ENCODE data around the gene ELMOD1. TPM values are rescaled to one million over a fixed set of nuclear protein-coding genes. Genes with fewer than 3 reads are reported as not detected.

ELMOD1 gene
- total and polyA plus RNA-seq, 2 of the 4 experiments (the other 2 are of a cell fraction) = 0.18 to 0.29 TPM

DNA sequence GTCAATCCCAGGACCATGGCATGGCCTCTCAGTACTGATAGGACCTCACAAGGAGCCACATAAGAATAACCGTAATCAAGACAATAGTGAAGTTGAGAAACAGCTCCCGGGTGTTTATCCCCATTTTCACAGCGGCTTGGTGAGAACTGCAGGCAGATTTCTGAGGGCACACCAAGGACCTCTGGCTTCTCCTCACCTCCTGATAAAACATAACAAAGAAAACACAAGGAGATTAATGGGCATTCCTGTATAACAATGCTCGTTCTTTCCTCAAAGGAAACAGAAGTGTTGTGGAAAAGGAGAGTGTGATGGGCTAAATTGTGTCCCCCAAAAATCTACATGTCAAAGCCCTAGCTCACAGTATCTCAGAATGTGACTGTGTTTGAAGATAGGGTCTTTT is 116.9 kb downstream of the ELMOD1 start:
- H3K36me3 ChIP-seq (ENCODE audit: control insufficient read depth, insufficient read depth, low read length) = no peaks in the 10 kb centered on the region

More for the DNA sequence above, 116.9 kb downstream of the ELMOD1 start:
- no peak for TF ChIP-seq SMC3 (IDR thresholded peaks at IDR 0.05; ENCODE audit: low read depth, low read length)
- TF ChIP-seq, protein P1, sequence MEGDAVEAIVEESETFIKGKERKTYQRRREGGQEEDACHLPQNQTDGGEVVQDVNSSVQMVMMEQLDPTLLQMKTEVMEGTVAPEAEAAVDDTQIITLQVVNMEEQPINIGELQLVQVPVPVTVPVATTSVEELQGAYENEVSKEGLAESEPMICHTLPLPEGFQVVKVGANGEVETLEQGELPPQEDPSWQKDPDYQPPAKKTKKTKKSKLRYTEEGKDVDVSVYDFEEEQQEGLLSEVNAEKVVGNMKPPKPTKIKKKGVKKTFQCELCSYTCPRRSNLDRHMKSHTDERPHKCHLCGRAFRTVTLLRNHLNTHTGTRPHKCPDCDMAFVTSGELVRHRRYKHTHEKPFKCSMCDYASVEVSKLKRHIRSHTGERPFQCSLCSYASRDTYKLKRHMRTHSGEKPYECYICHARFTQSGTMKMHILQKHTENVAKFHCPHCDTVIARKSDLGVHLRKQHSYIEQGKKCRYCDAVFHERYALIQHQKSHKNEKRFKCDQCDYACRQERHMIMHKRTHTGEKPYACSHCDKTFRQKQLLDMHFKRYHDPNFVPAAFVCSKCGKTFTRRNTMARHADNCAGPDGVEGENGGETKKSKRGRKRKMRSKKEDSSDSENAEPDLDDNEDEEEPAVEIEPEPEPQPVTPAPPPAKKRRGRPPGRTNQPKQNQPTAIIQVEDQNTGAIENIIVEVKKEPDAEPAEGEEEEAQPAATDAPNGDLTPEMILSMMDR (conservative IDR thresholded peaks at IDR 0.05; ENCODE audit: low read depth, low read length) = no peak
- TF ChIP-seq POLR2A (IDR thresholded peaks at IDR 0.05; ENCODE audit: low read depth, low read length) = no peak
- TF ChIP-seq RCOR1 (IDR thresholded peaks at IDR 0.05; ENCODE audit: insufficient replicate concordance, low read length) = no peak
- no peak for TF ChIP-seq MXI1 (IDR thresholded peaks at IDR 0.05; ENCODE audit: borderline replicate concordance, low read depth, low read length)
- TF ChIP-seq CEBPB (IDR thresholded peaks at IDR 0.05; ENCODE audit: low read depth, low read length) = no peak
- no peak for TF ChIP-seq RAD21 (IDR thresholded peaks at IDR 0.05; ENCODE audit: low read length)
- H3K27ac ChIP-seq (ENCODE audit: insufficient read depth, low read length) = no peak overlapping the region
- DNase-seq (no peak), ATAC-seq (ENCODE audit: low read depth) (no peak)
- H2AK9ac ChIP-seq (replicated peaks; ENCODE audit: low read depth, low read length, poor library complexity) = no peak overlapping the region
- H3K56ac ChIP-seq (ENCODE audit: extremely low read depth, insufficient read depth, low read length) = no peak overlapping the region
- ChIA-PET POLR2A (ENCODE audit: unreplicated experiment) (no interaction called here), CTCF (no interaction called here)
- no peak overlapping the region for H2BK20ac ChIP-seq (ENCODE audit: low read depth, low read length)
- H3K4ac ChIP-seq (ENCODE audit: low read depth, low read length) = no peak overlapping the region
- H3K4me2 ChIP-seq (ENCODE audit: low read depth, low read length) = no peak overlapping the region
- intact Hi-C loops (cut with micrococcal nuclease) (no loop called here), in situ Hi-C loops (cut with MboI; ENCODE audit: low sequenced_read_pairs) (no loop called here), dilution Hi-C loops (cut with HindIII; ENCODE audit: low sequenced_read_pairs, unreplicated experiment) (no loop called here)
- H2BK5ac ChIP-seq (ENCODE audit: low read depth, low read length, poor library complexity, severe bottlenecking) = no peak overlapping the region
- no peak overlapping the region for H3K23ac ChIP-seq (ENCODE audit: low read depth, low read length)
- H2AFZ ChIP-seq (replicated peaks; ENCODE audit: low read length, poor library complexity) = no peak overlapping the region
- H4K5ac ChIP-seq (ENCODE audit: low read depth, low read length) = no peak overlapping the region
- 40% methylated on average over 1 of the region's 4 CpGs; no CpG with 5 or more reads in 1 of the 2 experiments for WGBS, 2 experiments (ENCODE audit: extremely low coverage in 2 of 2, insufficient read length in 1 of 2)
- H3K18ac ChIP-seq (ENCODE audit: low read depth, low read length) = no peak overlapping the region
- H2BK120ac ChIP-seq (ENCODE audit: low read depth, low read length) = no peak overlapping the region
- H3K27me3 ChIP-seq (ENCODE audit: control insufficient read depth, insufficient read depth, low read length) = peaks cover 6% of the 10 kb centered on the region
- H4K20me1 ChIP-seq (ENCODE audit: insufficient read depth, low read length) = no peaks in the 10 kb centered on the region
- no peak overlapping the region for H3K9ac ChIP-seq (ENCODE audit: low read depth, low read length)
- no peaks in the 10 kb centered on the region for H3K9me3 ChIP-seq (ENCODE audit: control insufficient read depth, insufficient read depth, low read length)
- no TSS peak for BruUV-seq (replicated peaks)
- H4K91ac ChIP-seq (ENCODE audit: insufficient read depth, low read depth, low read length) = no peak overlapping the region
- H3K4me1 ChIP-seq (ENCODE audit: control insufficient read depth, insufficient read depth, low read length) = no peaks in the 10 kb centered on the region; the same call in 1 of the 2 replicates
- no peak overlapping the region for H3K4me3 ChIP-seq (ENCODE audit: insufficient read depth, low read depth, low read length)
- H3K9me1 ChIP-seq (ENCODE audit: insufficient read depth, low read length) = no peaks in the 10 kb centered on the region
- H2AK5ac ChIP-seq (ENCODE audit: low read depth, low read length) = no peak overlapping the region
- no peak overlapping the region for H4K8ac ChIP-seq (ENCODE audit: low read depth in 2 of 2, low read length in 2 of 2)
- H2BK15ac ChIP-seq (ENCODE audit: low read depth, low read length) = no peak overlapping the region
- H3K79me1 ChIP-seq (ENCODE audit: low read depth in 1 of 2, low read length in 2 of 2) = no peaks in the 10 kb centered on the region
- no peak overlapping the region for H3K14ac ChIP-seq (replicated peaks; ENCODE audit: low read depth, low read length)
